ENCODE measurements around the gene WRNIP1.

GRCh38 chr6:2775003-2775402, 9.8 kb downstream of the WRNIP1 start:
- no peak for TF ChIP-seq POLR2A (IDR thresholded peaks at IDR 0.05)
- no peak for TF ChIP-seq CTCF (IDR thresholded peaks at IDR 0.05)

Data from thyroid gland (tissue), 4 donors.